HUES64 (cell line): ENCODE results near the gene PLCD3.
A peak's percentile ranks its signal among the peaks of the same experiment; 100 is the strongest.

Experiments
- H3K27ac ChIP-seq: 2 replicates; pipeline ENCODE4 v1.7.0; 2013; ENCODE audit warnings: low read depth, low read length, inconsistent platforms
- H3K27me3 ChIP-seq: 2 replicates; pipeline ENCODE4 v1.6.1; 2013; ENCODE audit warnings: mild to moderate bottlenecking, low read length; ENCODE audit not compliant: insufficient read depth
- H3K36me3 ChIP-seq: 2 replicates; pipeline ENCODE4 v1.6.1; 2013; ENCODE audit warnings: mild to moderate bottlenecking, low read length; ENCODE audit not compliant: insufficient read depth
- H3K4me1 ChIP-seq: 2 replicates; pipeline ENCODE4 v1.6.1; 2013; ENCODE audit warnings: mild to moderate bottlenecking, low read length, moderate library complexity; ENCODE audit not compliant: insufficient read depth
- H3K4me3 ChIP-seq: 2 replicates; pipeline ENCODE4 v1.5.1; 2013; ENCODE audit warnings: mild to moderate bottlenecking, low read length, moderate library complexity
- H3K9ac ChIP-seq: 2 replicates; pipeline ENCODE4 v1.6.1; 2013; ENCODE audit warnings: mild to moderate bottlenecking, low read depth, low read length
- H3K9me3 ChIP-seq: 2 replicates; pipeline ENCODE4 v1.6.1; 2013; ENCODE audit warnings: low read depth, low read length; ENCODE audit not compliant: insufficient read depth
- WGBS: fragments of 150-250, 120-280 bp; methylation state at CpG from one replicate; pipeline ENCODE4 v1.1.7; 2013; ENCODE audit warnings: missing lambda C conversion rate; 5-methylcytosine and 5-hydroxymethylcytosine counted together

The PLCD3 gene

GRCh38 chr17:45164734-45165269 is 32.5 kb upstream of the PLCD3 start:
- no peak overlapping the region for H3K9ac ChIP-seq
- H3K27me3 ChIP-seq = no peaks in the 10 kb centered on the region
- H3K36me3 ChIP-seq = peaks cover 4% of the 10 kb centered on the region; the same call in 1 of the 2 replicates
- H3K4me3 ChIP-seq = no peak overlapping the region
- WGBS = 93% methylated on average over 7 of the region's 7 CpGs
- no peaks in the 10 kb centered on the region for H3K9me3 ChIP-seq
- peaks cover 12% of the 10 kb centered on the region for H3K4me1 ChIP-seq
- no peak overlapping the region for H3K27ac ChIP-seq

- H3K4me3 ChIP-seq = peak overlapping the region; percentile 62
- H3K9ac ChIP-seq = peak overlapping the region; percentile 67
- 0 out of 2 replicates have a peak, but pooled peaks cover 4% of the 10 kb centered on the region for H3K36me3 ChIP-seq
- no peaks in the 10 kb centered on the region for H3K27me3 ChIP-seq
- H3K4me1 ChIP-seq = peaks cover 18% of the 10 kb centered on the region
- peak overlapping the region; percentile 76 for H3K27ac ChIP-seq
- no peaks in the 10 kb centered on the region for H3K9me3 ChIP-seq
- WGBS = 71% methylated on average over 9 of the region's 9 CpGs
Measured at GRCh38 chr17:45162025-45162687, 29.8 kb upstream of the PLCD3 start.

- no peaks in the 10 kb centered on the region for H3K27me3 ChIP-seq
- peak within 1 kb of the TSS; percentile 83 for H3K4me3 ChIP-seq
- peak within 1 kb of the TSS; percentile 99 for H3K27ac ChIP-seq
- H3K4me1 ChIP-seq = peaks cover 18% of the 10 kb centered on the region
- under 1% methylated on average over 53 of the region's 53 CpGs for WGBS
- 0 out of 2 replicates have a peak, but pooled peaks cover 4% of the 10 kb centered on the region for H3K36me3 ChIP-seq
- H3K9ac ChIP-seq = peak within 1 kb of the TSS; percentile 99
- no peaks in the 10 kb centered on the region for H3K9me3 ChIP-seq
Measured at GRCh38 chr17:45161288-45162024, 29.1 kb upstream of the PLCD3 start, which contains the start of gene HEXIM2. HEXIM2 (plus strand) TSS chr17:45161875; CDS start chr17:45162794, 919 bp downstream.

GRCh38 chr17:45160447-45161287 is 28.4 kb upstream of the PLCD3 start:
- peak overlapping the region; percentile 99 for H3K9ac ChIP-seq
- no peaks in the 10 kb centered on the region for H3K9me3 ChIP-seq
- H3K27me3 ChIP-seq = no peaks in the 10 kb centered on the region
- peak overlapping the region; percentile 83 for H3K4me3 ChIP-seq
- H3K36me3 ChIP-seq = 0 out of 2 replicates have a peak, but pooled peaks cover 4% of the 10 kb centered on the region
- peaks cover 18% of the 10 kb centered on the region for H3K4me1 ChIP-seq
- H3K27ac ChIP-seq = peak overlapping the region; percentile 99
- WGBS = 1% methylated on average over 48 of the region's 48 CpGs

- Histone ChIP-seq H3K4me3 (no peak overlapping the region), H3K27ac (no peak overlapping the region), H3K36me3 (no peaks in the 10 kb centered on the region), H3K27me3 (no peaks in the 10 kb centered on the region), H3K9me3 (no peaks in the 10 kb centered on the region), H3K4me1 (peaks cover 14% of the 10 kb centered on the region; the same call in 1 of the 2 replicates), H3K9ac (no peak overlapping the region)
- WGBS = 100% methylated on average over 1 of the region's 3 CpGs
Measured at GRCh38 chr17:45156242-45156641, 23.9 kb upstream of the PLCD3 start.

GRCh38 chr17:45155483-45155882 is 23.2 kb upstream of the PLCD3 start:
- 93% methylated on average over 2 of the region's 2 CpGs for WGBS
- Histone ChIP-seq H3K27ac (no peak overlapping the region), H3K9ac (no peak overlapping the region)

GRCh38 chr17:45155029-45155428 is 22.7 kb upstream of the PLCD3 start:
- Histone ChIP-seq H3K4me1 (peaks cover 21% of the 10 kb centered on the region), H3K27ac (no peak overlapping the region), H3K9me3 (no peaks in the 10 kb centered on the region), H3K27me3 (no peaks in the 10 kb centered on the region), H3K9ac (no peak overlapping the region), H3K4me3 (no peak overlapping the region), H3K36me3 (no peaks in the 10 kb centered on the region)
- 96% methylated on average over 4 of the region's 4 CpGs for WGBS

More at GRCh38 chr17:45155483-45155882, 23.2 kb upstream of the PLCD3 start:
- Histone ChIP-seq H3K36me3 (no peaks in the 10 kb centered on the region), H3K4me1 (peaks cover 22% of the 10 kb centered on the region), H3K9me3 (no peaks in the 10 kb centered on the region), H3K4me3 (no peak overlapping the region), H3K27me3 (no peaks in the 10 kb centered on the region)

- 65% methylated on average over 6 of the region's 8 CpGs for WGBS
- Histone ChIP-seq H3K27me3 (no peaks in the 10 kb centered on the region), H3K9me3 (no peaks in the 10 kb centered on the region), H3K27ac (no peak overlapping the region), H3K4me3 (peak overlapping the region; percentile 84), H3K36me3 (no peaks in the 10 kb centered on the region), H3K9ac (peak overlapping the region; percentile 24; the same call in 1 of the 2 replicates), H3K4me1 (peaks cover 18% of the 10 kb centered on the region)
Measured at GRCh38 chr17:45150911-45151809, 18.8 kb upstream of the PLCD3 start.

- 2% methylated on average over 55 of the region's 56 CpGs for WGBS
- H3K4me1 ChIP-seq = peaks cover 20% of the 10 kb centered on the region
- H3K4me3 ChIP-seq = peak overlapping the region; percentile 84
- H3K27me3 ChIP-seq = no peaks in the 10 kb centered on the region
- no peaks in the 10 kb centered on the region for H3K9me3 ChIP-seq
- H3K36me3 ChIP-seq = no peaks in the 10 kb centered on the region
- H3K9ac ChIP-seq = peak overlapping the region; percentile 64
- H3K27ac ChIP-seq = peak overlapping the region; percentile 48; the same call in 1 of the 2 replicates
Measured at GRCh38 chr17:45149669-45150664, 17.7 kb upstream of the PLCD3 start.
